ENCODE measurements around the gene MGMT. TPM values are rescaled to one million over a fixed set of nuclear protein-coding genes. Genes with fewer than 3 reads are reported as not detected.

MGMT gene
- total RNA-seq, 1 donor from 2014 or later, result 25.9 TPM

GRCh38 chr10:129689671-129690071 is 222.6 kb downstream of the MGMT start:
- DNase-seq (ENCODE audit: low spot score), result no peak
- Mint-ChIP-seq H3K4me3 (ENCODE audit: unreplicated experiment) (no peak overlapping the region), H3K27ac (ENCODE audit: unreplicated experiment) (no peak overlapping the region), H3K9me3 (ENCODE audit: unreplicated experiment) (no peaks in the 10 kb centered on the region), H3K36me3 (ENCODE audit: low read depth, unreplicated experiment) (no peaks in the 10 kb centered on the region), H3K27me3 (ENCODE audit: unreplicated experiment) (peaks cover 2% of the 10 kb centered on the region), H3K4me1 (ENCODE audit: unreplicated experiment) (peaks cover 2% of the 10 kb centered on the region)
- TF ChIP-seq CTCF (IDR thresholded peaks at IDR 0.05; ENCODE audit: unreplicated experiment), result no peak

GRCh38 chr10:129690248-129691070 is 223.4 kb downstream of the MGMT start:
- H3K4me1 Mint-ChIP-seq (ENCODE audit: unreplicated experiment), result peaks cover 2% of the 10 kb centered on the region
- TF ChIP-seq CTCF (IDR thresholded peaks at IDR 0.05; ENCODE audit: unreplicated experiment), result no peak
- no peak overlapping the region for H3K4me3 Mint-ChIP-seq (ENCODE audit: unreplicated experiment)
- DNase-seq (ENCODE audit: low spot score), result no peak
- no peaks in the 10 kb centered on the region for H3K36me3 Mint-ChIP-seq (ENCODE audit: low read depth, unreplicated experiment)
- peaks cover 2% of the 10 kb centered on the region for H3K27me3 Mint-ChIP-seq (ENCODE audit: unreplicated experiment)
- H3K9me3 Mint-ChIP-seq (ENCODE audit: unreplicated experiment), result no peaks in the 10 kb centered on the region
- H3K27ac Mint-ChIP-seq (ENCODE audit: unreplicated experiment), result no peak overlapping the region

GRCh38 chr10:129692695-129693094 is 225.7 kb downstream of the MGMT start:
- H3K36me3 Mint-ChIP-seq (ENCODE audit: low read depth, unreplicated experiment), result no peaks in the 10 kb centered on the region
- H3K9me3 Mint-ChIP-seq (ENCODE audit: unreplicated experiment), result no peaks in the 10 kb centered on the region
- no peak for TF ChIP-seq CTCF (IDR thresholded peaks at IDR 0.05; ENCODE audit: unreplicated experiment)
- DNase-seq (ENCODE audit: low spot score), result no peak
- H3K4me1 Mint-ChIP-seq (ENCODE audit: unreplicated experiment), result peaks cover 2% of the 10 kb centered on the region
- H3K27me3 Mint-ChIP-seq (ENCODE audit: unreplicated experiment), result peaks cover 5% of the 10 kb centered on the region
- H3K27ac Mint-ChIP-seq (ENCODE audit: unreplicated experiment), result no peak overlapping the region
- H3K4me3 Mint-ChIP-seq (ENCODE audit: unreplicated experiment), result no peak overlapping the region

- no peak for TF ChIP-seq CTCF (IDR thresholded peaks at IDR 0.05; ENCODE audit: unreplicated experiment)
Observed at GRCh38 chr10:129693382-129693781, 226.3 kb downstream of the MGMT start.

GRCh38 chr10:129694184-129694583 is 227.1 kb downstream of the MGMT start:
- peaks cover 2% of the 10 kb centered on the region for H3K4me1 Mint-ChIP-seq (ENCODE audit: unreplicated experiment)
- H3K9me3 Mint-ChIP-seq (ENCODE audit: unreplicated experiment), result no peaks in the 10 kb centered on the region
- DNase-seq (ENCODE audit: low spot score), result no peak
- peaks cover 5% of the 10 kb centered on the region for H3K27me3 Mint-ChIP-seq (ENCODE audit: unreplicated experiment)
- H3K36me3 Mint-ChIP-seq (ENCODE audit: low read depth, unreplicated experiment), result no peaks in the 10 kb centered on the region
- H3K27ac Mint-ChIP-seq (ENCODE audit: unreplicated experiment), result no peak overlapping the region
- no peak for TF ChIP-seq CTCF (IDR thresholded peaks at IDR 0.05; ENCODE audit: unreplicated experiment)
- H3K4me3 Mint-ChIP-seq (ENCODE audit: unreplicated experiment), result no peak overlapping the region

More at GRCh38 chr10:129693382-129693781, 226.3 kb downstream of the MGMT start:
- Mint-ChIP-seq H3K4me1 (ENCODE audit: unreplicated experiment) (peaks cover 2% of the 10 kb centered on the region), H3K27ac (ENCODE audit: unreplicated experiment) (no peak overlapping the region), H3K9me3 (ENCODE audit: unreplicated experiment) (no peaks in the 10 kb centered on the region), H3K27me3 (ENCODE audit: unreplicated experiment) (peaks cover 5% of the 10 kb centered on the region), H3K36me3 (ENCODE audit: low read depth, unreplicated experiment) (no peaks in the 10 kb centered on the region), H3K4me3 (ENCODE audit: unreplicated experiment) (no peak overlapping the region)
- DNase-seq (ENCODE audit: low spot score), result no peak
